SK-N-SH (cell line): Measurements from ENCODE around the gene NCKAP5. TPM values are rescaled to one million over a fixed set of nuclear protein-coding genes. Genes with fewer than 3 reads are reported as not detected.

ENCODE experiments used
- CTCF ChIA-PET: fragments of 300-600, 350-600 bp; formaldehyde crosslinking; extraction: SDS; loops from one replicate; lab custom pipeline; 2021; lab: Yijun Ruan, JAX
- POLR2A ChIA-PET: fragments of 350-600 bp; sonication (Branson Sonifier 250); formaldehyde crosslinking; extraction: SDS; loops from one replicate; lab custom pipeline; 2020; ENCODE audit warnings: antibody characterized with exemption, inconsistent platforms; lab: Yijun Ruan, JAX
- DNase-seq: peaks from one replicate; pipeline ENCODE4 v3.0.0; 2012
- H2AFZ ChIP-seq: fragments of 200-600 bp; sonication (generic); 2 replicates; pipeline ENCODE4 v1.8.1; 2016; ENCODE audit warnings: antibody characterized with exemption, mild to moderate bottlenecking, low read depth
- H3F3A ChIP-seq: fragments of 200-600 bp; sonication (generic); replicated peaks from 2 replicates; pipeline ENCODE3; 2016; ENCODE audit warnings: antibody characterized with exemption, mild to moderate bottlenecking; ENCODE audit not compliant: insufficient read depth
- H3K27ac ChIP-seq, 2 experiments: fragments of 200-500 bp in 1 of 2; fragments of 200-600 bp in 1 of 2; sonication (Bioruptor generic) in 1 of 2; sonication (generic), shearing (Covaris generic) in 1 of 2; 2 replicates each; pipeline versions ENCODE4 v1.5.1 to v1.6.1; 2014 to 2016; ENCODE audit warnings: low read depth in 2 of 2, inconsistent platforms in 1 of 2, low read length in 1 of 2, mild to moderate bottlenecking in 1 of 2, mixed read lengths in 1 of 2
- H3K27me3 ChIP-seq: fragments of 200-600 bp; sonication (generic), shearing (Covaris generic); 2 replicates; pipeline ENCODE4 v1.6.1; 2016; ENCODE audit warnings: mixed run types; ENCODE audit not compliant: insufficient read depth
- H3K36me3 ChIP-seq, 2 experiments: fragments of 200-500 bp in 1 of 2; fragments of 200-600 bp in 1 of 2; sonication (Bioruptor generic) in 1 of 2; sonication (generic) in 1 of 2; replicated peaks in 1 of 2; 2 replicates each; pipeline versions ENCODE3 to v1.5.1; 2014 to 2016; ENCODE audit warnings: low read length in 1 of 2, mild to moderate bottlenecking in 1 of 2; ENCODE audit not compliant: insufficient read depth in 2 of 2, control insufficient read depth in 1 of 2
- H3K4me1 ChIP-seq, 2 experiments: fragments of 200-500 bp in 1 of 2; fragments of 200-600 bp in 1 of 2; sonication (Bioruptor generic) in 1 of 2; sonication (generic), shearing (Covaris generic) in 1 of 2; 2 replicates each; pipeline versions ENCODE4 v1.5.1 to v1.6.1; 2014 to 2016; ENCODE audit warnings: low read depth in 1 of 2, low read length in 1 of 2, mixed run types in 1 of 2; ENCODE audit not compliant: insufficient read depth in 2 of 2, control insufficient read depth in 1 of 2
- H3K4me2 ChIP-seq: fragments of 200-600 bp; sonication (generic), shearing (Covaris generic); 2 replicates; pipeline ENCODE4 v1.6.1; 2017; ENCODE audit warnings: mixed run types
- H3K4me3 ChIP-seq, 2 experiments: fragments of 200-500 bp in 1 of 2; fragments of 200-600 bp in 1 of 2; sonication (Bioruptor generic) in 1 of 2; sonication (generic), shearing (Covaris generic) in 1 of 2; 2 replicates each; pipeline versions ENCODE4 v1.5.1 to v1.8.1; 2014 to 2016; ENCODE audit warnings: low read depth in 2 of 2, inconsistent platforms in 1 of 2, low read length in 1 of 2, mild to moderate bottlenecking in 1 of 2, mixed read lengths in 1 of 2, moderate library complexity in 1 of 2
- H3K79me2 ChIP-seq: fragments of 200-600 bp; sonication (generic); 2 replicates; pipeline ENCODE4 v1.8.1; 2017; ENCODE audit warnings: mild to moderate bottlenecking; ENCODE audit not compliant: insufficient read depth
- H3K9ac ChIP-seq: fragments of 200-600 bp; sonication (generic); 2 replicates; pipeline ENCODE4 v1.6.1; 2017; ENCODE audit warnings: mixed run types
- H3K9me2 ChIP-seq: fragments of 200-600 bp; sonication (generic); 2 replicates; pipeline ENCODE4 v1.6.1; 2017; ENCODE audit warnings: mixed run types
- H3K9me3 ChIP-seq: fragments of 200-600 bp; sonication (generic); 2 replicates; pipeline ENCODE4 v1.6.1; 2017; ENCODE audit warnings: mixed run types, mild to moderate bottlenecking, moderate library complexity
- H4K20me1 ChIP-seq: fragments of 200-600 bp; sonication (generic); 2 replicates; pipeline ENCODE4 v1.6.1; 2017; ENCODE audit warnings: mild to moderate bottlenecking, mixed run types; ENCODE audit not compliant: insufficient read depth
- EZH2phosphoT487 ChIP-seq: fragments of 200-600 bp; sonication (generic); IDR thresholded peaks from 2 replicates; pipeline ENCODE4 v1.6.1; 2017; ENCODE audit warnings: low read depth, mixed run types, mild to moderate bottlenecking, antibody characterized with exemption, moderate library complexity, borderline replicate concordance
- FOSL2 ChIP-seq: IDR thresholded peaks from 2 replicates; pipeline ENCODE4 v1.4.0; 2012; ENCODE audit warnings: low read depth, mild to moderate bottlenecking, moderate library complexity, borderline replicate concordance
- FOXJ3 ChIP-seq: sonication (generic); formaldehyde crosslinking; IDR thresholded peaks from 2 replicates; pipeline ENCODE4 v1.5.1; 2020; ENCODE audit warnings: mild to moderate bottlenecking, missing genetic modification reagents
- FOXM1 ChIP-seq: IDR thresholded peaks from 2 replicates; pipeline ENCODE4 v1.4.0; 2012; ENCODE audit warnings: low read depth, mild to moderate bottlenecking
- GABPA ChIP-seq: IDR thresholded peaks from 2 replicates; pipeline ENCODE4 v1.4.0; 2012; ENCODE audit warnings: low read depth, mild to moderate bottlenecking
- GATA2 ChIP-seq: sonication (generic); formaldehyde crosslinking; IDR thresholded peaks from 2 replicates; pipeline ENCODE4 v1.5.0; 2020; ENCODE audit warnings: mild to moderate bottlenecking, missing genetic modification reagents
- IRF3 ChIP-seq: fragments of 150-350 bp; IDR thresholded peaks from 2 replicates; pipeline ENCODE4 v1.6.1; 2016; ENCODE audit warnings: mild to moderate bottlenecking, low read depth, low read length
- JUND ChIP-seq: IDR thresholded peaks from 2 replicates; pipeline ENCODE4 v1.4.0; 2012
- MAX ChIP-seq: IDR thresholded peaks from 2 replicates; pipeline ENCODE4 v1.4.0; 2012; ENCODE audit warnings: low read depth
- MEF2A ChIP-seq: IDR thresholded peaks from 2 replicates; pipeline ENCODE4 v1.4.0; 2012; ENCODE audit warnings: low read depth, borderline replicate concordance
- MXI1 ChIP-seq: IDR thresholded peaks from 2 replicates; pipeline ENCODE4 v1.6.1; 2012; ENCODE audit warnings: mild to moderate bottlenecking, low read depth, low read length, improper control_type of control experiment
- NRF1 ChIP-seq: IDR thresholded peaks from 2 replicates; pipeline ENCODE4 v1.6.1; 2012; ENCODE audit warnings: low read depth, mild to moderate bottlenecking, low read length
- PBX3 ChIP-seq: IDR thresholded peaks from 2 replicates; pipeline ENCODE4; 2012
- RCOR1 ChIP-seq: fragments of 150-350 bp; IDR thresholded peaks from 2 replicates; pipeline ENCODE4 v1.6.1; 2017; ENCODE audit warnings: antibody characterized with exemption, low read length
- REST ChIP-seq: IDR thresholded peaks from 2 replicates; pipeline ENCODE4 v1.6.1; 2012; ENCODE audit warnings: mild to moderate bottlenecking, low read depth, low read length, moderate library complexity
- SMC3 ChIP-seq: IDR thresholded peaks from 2 replicates; pipeline ENCODE4 v1.6.1; 2012; ENCODE audit warnings: low read depth, low read length, improper control_type of control experiment
- TEAD4 ChIP-seq: IDR thresholded peaks from 2 replicates; pipeline ENCODE4 v1.4.0; 2012; ENCODE audit warnings: mild to moderate bottlenecking, borderline replicate concordance; ENCODE audit not compliant: insufficient read depth
- USF2 ChIP-seq: fragments of 150-350 bp; IDR thresholded peaks from 2 replicates; pipeline ENCODE4 v1.6.1; 2017; ENCODE audit warnings: antibody characterized with exemption, low read length, low read depth, borderline replicate concordance
- ZBTB33 ChIP-seq: IDR thresholded peaks from 2 replicates; pipeline ENCODE4 v1.4.0; 2012; ENCODE audit warnings: low read depth, borderline replicate concordance
- WGBS: methylation state at CpG from one replicate; pipeline ENCODE4 v1.1.6; 2017; ENCODE audit warnings: low lambda C conversion rate; 5-methylcytosine and 5-hydroxymethylcytosine counted together
- polyA plus RNA-seq, 3 experiments: library from polyadenylated mRNA; depleted of rRNA; stranded (reverse); fragments of >200 nt; gene quantifications; 2 replicates each; pipeline ENCODE4 v1.2.3, GENCODE V29; 2012

NCKAP5 gene
- polyA plus RNA-seq, 1 of the 3 experiments (the other 2 are of a cell fraction) = 0.02 TPM

- TF ChIP-seq ZBTB33 (no peak), EZH2phosphoT487 (no peak), GATA2 (CRISPR knock-in tag) (no peak)
Observed at GRCh38 chr2:132886574-132886973, 681.7 kb downstream of the NCKAP5 start (continued).

- H3K4me3 ChIP-seq = no peak overlapping the region
- 56% methylated on average over 6 of the region's 6 CpGs for WGBS
- POLR2A ChIA-PET = no interaction called here
- H3K27ac ChIP-seq = no peak overlapping the region
- no peaks in the 10 kb centered on the region for H3K9me3 ChIP-seq
- H3K9me2 ChIP-seq = no peaks in the 10 kb centered on the region
- H3K4me2 ChIP-seq = no peak overlapping the region
- no peaks in the 10 kb centered on the region for H3K79me2 ChIP-seq
- H3K4me1 ChIP-seq = no peaks in the 10 kb centered on the region
- CTCF ChIA-PET = no interaction called here
- H3K36me3 ChIP-seq = no peaks in the 10 kb centered on the region
- no peak overlapping the region for H3K9ac ChIP-seq
- no peak for DNase-seq
- H3F3A ChIP-seq = no peaks in the 10 kb centered on the region
- no peak for TF ChIP-seq FOXJ3 (CRISPR knock-in tag)
- no peak for TF ChIP-seq MEF2A
- no peak for TF ChIP-seq GATA2 (CRISPR knock-in tag)
- TF ChIP-seq NRF1 = no peak
- TF ChIP-seq JUND = no peak
- TF ChIP-seq FOXM1 = no peak
- no peak for TF ChIP-seq USF2
- TF ChIP-seq RCOR1 = no peak
- no peak for TF ChIP-seq TEAD4
- no peak for TF ChIP-seq MAX
- no peak for TF ChIP-seq SMC3
- no peak for TF ChIP-seq MXI1
- TF ChIP-seq GABPA = no peak
- no peak for TF ChIP-seq IRF3
- no peak for TF ChIP-seq PBX3
- TF ChIP-seq FOSL2 = no peak
- TF ChIP-seq REST = no peak
- no peaks in the 10 kb centered on the region for H3K27me3 ChIP-seq
- H2AFZ ChIP-seq = no peak overlapping the region
- no peaks in the 10 kb centered on the region for H4K20me1 ChIP-seq
Observed at GRCh38 chr2:132884705-132885104, 683.6 kb downstream of the NCKAP5 start.
